Measurements from ENCODE around the gene LY6G6D. TPM values are rescaled to one million over a fixed set of nuclear protein-coding genes. Genes with fewer than 3 reads are reported as not detected.
A peak's percentile ranks its signal among the peaks of the same experiment; 100 is the strongest.

Gene LY6G6D
- total RNA-seq, 1 experiment from 2014 or later: not detected

- Histone ChIP-seq H3K14ac (ENCODE audit: insufficient read depth, low read length) (peak overlapping the region; percentile 64; the same call in 1 of the 2 replicates), H3K56ac (ENCODE audit: insufficient read length, low read depth, low read length) (no peak overlapping the region), H3K27ac (ENCODE audit: insufficient read length, low read depth, low read length) (no peak overlapping the region), H3K27me3 (ENCODE audit: insufficient read depth, low read length) (no peaks in the 10 kb centered on the region), H3K9ac (ENCODE audit: extremely low read depth, insufficient read length, low read length) (no peak overlapping the region), H3K23me2 (ENCODE audit: insufficient read length, low read depth, low read length, poor library complexity, severe bottlenecking) (no peaks in the 10 kb centered on the region), H4K20me1 (ENCODE audit: control insufficient read depth, insufficient read depth, insufficient read length) (no peaks in the 10 kb centered on the region), H2BK5ac (ENCODE audit: insufficient read length, low read length) (no peak overlapping the region), H3K4me1 (ENCODE audit: insufficient read depth, low read length) (peaks cover 10% of the 10 kb centered on the region; the same call in 1 of the 2 replicates), H3K4ac (ENCODE audit: low read depth, low read length) (no peak overlapping the region), H3K18ac (ENCODE audit: insufficient read length, low read depth, low read length) (peak overlapping the region; percentile 53), H2AK5ac (ENCODE audit: insufficient read length, low read length) (no peak overlapping the region), H4K5ac (ENCODE audit: insufficient read length, low read depth, low read length) (no peak overlapping the region), H2BK15ac (ENCODE audit: low read depth, low read length) (no peak overlapping the region), H2AFZ (ENCODE audit: low read length) (no peak overlapping the region), H4K91ac (ENCODE audit: insufficient read length, low read depth, low read length) (no peak overlapping the region), H2BK20ac (ENCODE audit: low read depth, low read length, poor library complexity, severe bottlenecking) (no peak overlapping the region), H2BK120ac (ENCODE audit: low read depth, low read length, poor library complexity, severe bottlenecking) (no peak overlapping the region), H3K23ac (ENCODE audit: insufficient read length, low read depth, low read length) (no peak overlapping the region), H2BK12ac (ENCODE audit: insufficient read length, low read depth, low read length) (no peak overlapping the region), H3T11ph (ENCODE audit: low read length) (no peak overlapping the region), H3K4me2 (ENCODE audit: insufficient read depth, insufficient read length, low read length) (no peak overlapping the region), H3K79me2 (ENCODE audit: insufficient read depth, low read length) (no peaks in the 10 kb centered on the region), H3K79me1 (ENCODE audit: insufficient read depth, low read depth, low read length, poor library complexity, severe bottlenecking) (no peaks in the 10 kb centered on the region), H4K8ac (replicated peaks; ENCODE audit: insufficient read length, low read depth, low read length) (no peak overlapping the region), H3K9me3 (ENCODE audit: control insufficient read depth, low read depth, low read length) (no peaks in the 10 kb centered on the region)
- peaks cover 50 to 62% of the 10 kb centered on the region in 2 experiments for H3K4me1 Mint-ChIP-seq
- peak overlapping the region; percentile 81 to 95 (median 81) for H3K27ac Mint-ChIP-seq
- H3K4me3 Mint-ChIP-seq: peak overlapping the region in 1 of 2 experiments; percentile 60; a peak in 4 of 5 replicates
- H3K9me3 Mint-ChIP-seq: no peaks in the 10 kb centered on the region
- peak; percentile 36 for DNase-seq
- TF ChIP-seq, protein P1, sequence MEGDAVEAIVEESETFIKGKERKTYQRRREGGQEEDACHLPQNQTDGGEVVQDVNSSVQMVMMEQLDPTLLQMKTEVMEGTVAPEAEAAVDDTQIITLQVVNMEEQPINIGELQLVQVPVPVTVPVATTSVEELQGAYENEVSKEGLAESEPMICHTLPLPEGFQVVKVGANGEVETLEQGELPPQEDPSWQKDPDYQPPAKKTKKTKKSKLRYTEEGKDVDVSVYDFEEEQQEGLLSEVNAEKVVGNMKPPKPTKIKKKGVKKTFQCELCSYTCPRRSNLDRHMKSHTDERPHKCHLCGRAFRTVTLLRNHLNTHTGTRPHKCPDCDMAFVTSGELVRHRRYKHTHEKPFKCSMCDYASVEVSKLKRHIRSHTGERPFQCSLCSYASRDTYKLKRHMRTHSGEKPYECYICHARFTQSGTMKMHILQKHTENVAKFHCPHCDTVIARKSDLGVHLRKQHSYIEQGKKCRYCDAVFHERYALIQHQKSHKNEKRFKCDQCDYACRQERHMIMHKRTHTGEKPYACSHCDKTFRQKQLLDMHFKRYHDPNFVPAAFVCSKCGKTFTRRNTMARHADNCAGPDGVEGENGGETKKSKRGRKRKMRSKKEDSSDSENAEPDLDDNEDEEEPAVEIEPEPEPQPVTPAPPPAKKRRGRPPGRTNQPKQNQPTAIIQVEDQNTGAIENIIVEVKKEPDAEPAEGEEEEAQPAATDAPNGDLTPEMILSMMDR (conservative IDR thresholded peaks at IDR 0.05): no peak
- whole genome bisulfite sequencing (ENCODE audit: extremely low coverage, insufficient read length, low lambda C conversion rate): no CpG with 5 or more reads among the region's 5 CpGs
- no peaks in the 10 kb centered on the region for H3K36me3 Mint-ChIP-seq (ENCODE audit: insufficient read depth in 1 of 3, low read depth in 3 of 3)
- peaks cover 8% of the 10 kb centered on the region for H3K27me3 Mint-ChIP-seq (ENCODE audit: low read depth)
These were observed 1.0 kb upstream of the LY6G6D start for GRCh38 chr6:31713991-31714684.
